Astrocyte (in vitro differentiated cells and primary cell): ENCODE measurements around the gene ARHGAP44. TPM values are rescaled to one million over a fixed set of nuclear protein-coding genes. Genes with fewer than 3 reads are reported as not detected.

Source experiments
- DNase-seq: peaks from one replicate; pipeline ENCODE4 v3.0.0-alpha.2; 2010; ENCODE audit warnings: low read depth
- FAIRE-seq: peaks from 2 replicates; lab custom pipeline; 2011; peaks lifted over from hg19 to GRCh38; lab: Jason Lieb, UNC
- H2AFZ ChIP-seq: 2 replicates; pipeline ENCODE4 v1.6.0; 2012; ENCODE audit warnings: low read depth, low read length, inconsistent platforms
- H3K27ac ChIP-seq: 2 replicates; pipeline ENCODE4 v1.5.1; 2011; ENCODE audit warnings: low read depth, low read length, inconsistent platforms
- H3K27me3 ChIP-seq: 2 replicates; pipeline ENCODE4 v1.6.0; 2011; ENCODE audit warnings: low read length, inconsistent platforms; ENCODE audit not compliant: insufficient read depth
- H3K36me3 ChIP-seq: 2 replicates; pipeline ENCODE4 v1.5.1; 2011; ENCODE audit warnings: low read length, inconsistent platforms; ENCODE audit not compliant: insufficient read depth
- H3K4me1 ChIP-seq: 2 replicates; pipeline ENCODE4 v1.5.1; 2011; ENCODE audit warnings: low read length, inconsistent platforms; ENCODE audit not compliant: insufficient read depth
- H3K4me2 ChIP-seq: 2 replicates; pipeline ENCODE4 v1.6.0; 2012; ENCODE audit warnings: low read length, inconsistent platforms
- H3K4me3 ChIP-seq: 2 replicates; pipeline ENCODE4 v1.5.1; 2011; ENCODE audit warnings: low read depth, mild to moderate bottlenecking, low read length, inconsistent platforms; ENCODE audit not compliant: insufficient read depth
- H3K79me2 ChIP-seq: 2 replicates; pipeline ENCODE4 v1.6.0; 2012; ENCODE audit warnings: mild to moderate bottlenecking, low read length, inconsistent platforms; ENCODE audit not compliant: insufficient read depth
- H3K9ac ChIP-seq: 2 replicates; pipeline ENCODE4 v1.6.0; 2012; ENCODE audit warnings: mild to moderate bottlenecking, low read length, inconsistent platforms
- H3K9me3 ChIP-seq: 2 replicates; pipeline ENCODE4 v1.5.1; 2012; ENCODE audit warnings: low read depth, mild to moderate bottlenecking, low read length, inconsistent platforms; ENCODE audit not compliant: insufficient read depth
- H4K20me1 ChIP-seq: 2 replicates; pipeline ENCODE4 v1.6.0; 2012; ENCODE audit warnings: low read length, inconsistent platforms; ENCODE audit not compliant: insufficient read depth
- H3K27ac Mint-ChIP-seq: one replicate; pipeline ENCODE4 v1.8.0; 2021; ENCODE audit warnings: mild to moderate bottlenecking, mixed read lengths; ENCODE audit not compliant: unreplicated experiment
- H3K27me3 Mint-ChIP-seq: one replicate; pipeline ENCODE4 v1.8.0; 2021; ENCODE audit warnings: low read depth, mixed read lengths; ENCODE audit not compliant: unreplicated experiment
- H3K36me3 Mint-ChIP-seq: one replicate; pipeline ENCODE4 v1.8.0; 2021; ENCODE audit warnings: low read depth, mixed read lengths; ENCODE audit not compliant: unreplicated experiment
- H3K4me1 Mint-ChIP-seq: one replicate; pipeline ENCODE4 v1.8.0; 2021; ENCODE audit warnings: low read depth, mixed read lengths; ENCODE audit not compliant: unreplicated experiment
- H3K4me3 Mint-ChIP-seq: one replicate; pipeline ENCODE4 v1.8.0; 2021; ENCODE audit warnings: mild to moderate bottlenecking, moderate library complexity, mixed read lengths; ENCODE audit not compliant: unreplicated experiment
- H3K9me3 Mint-ChIP-seq: one replicate; pipeline ENCODE4 v1.8.0; 2021; ENCODE audit warnings: mild to moderate bottlenecking, mixed read lengths; ENCODE audit not compliant: unreplicated experiment
- CTCF ChIP-seq: IDR thresholded peaks from 2 replicates; pipeline ENCODE4 v1.5.1; 2011; ENCODE audit warnings: low read depth, mild to moderate bottlenecking, inconsistent platforms, low read length, moderate library complexity; ENCODE audit not compliant: insufficient read depth
- EZH2 ChIP-seq: IDR thresholded peaks from 2 replicates; pipeline ENCODE4 v1.6.1; 2012; ENCODE audit warnings: mild to moderate bottlenecking, low read length, inconsistent platforms; ENCODE audit not compliant: insufficient read depth
- total RNA-seq: library from RNA; stranded (reverse); gene quantifications from 2 replicates; pipeline ENCODE4 v1.2.1, GENCODE V29; 2021

ARHGAP44 gene
- total RNA-seq, 1 donor from 2014 or later, result 3.0 TPM

GRCh38 chr17:13004336-13004735 is 215.0 kb downstream of the ARHGAP44 start:
- DNase-seq, result peak; percentile 27
- Histone ChIP-seq H3K27me3 (no peaks in the 10 kb centered on the region), H3K9ac (no peak overlapping the region), H3K9me3 (no peaks in the 10 kb centered on the region), H3K4me3 (no peak overlapping the region), H2AFZ (no peak overlapping the region), H3K79me2 (no peaks in the 10 kb centered on the region), H3K4me2 (no peak overlapping the region), H3K36me3 (peaks cover 47% of the 10 kb centered on the region), H4K20me1 (peaks cover 26% of the 10 kb centered on the region), H3K27ac (no peak overlapping the region), H3K4me1 (peaks cover 3% of the 10 kb centered on the region)
- Mint-ChIP-seq H3K27ac (no peak overlapping the region), H3K4me3 (no peak overlapping the region), H3K36me3 (no peaks in the 10 kb centered on the region), H3K27me3 (no peaks in the 10 kb centered on the region), H3K9me3 (no peaks in the 10 kb centered on the region), H3K4me1 (no peaks in the 10 kb centered on the region)
- TF ChIP-seq CTCF (no peak), EZH2 (no peak)
- no peak for FAIRE-seq

- H2AFZ ChIP-seq, result no peak overlapping the region
- Mint-ChIP-seq H3K4me3 (no peak overlapping the region), H3K27me3 (no peaks in the 10 kb centered on the region), H3K36me3 (peaks cover 3% of the 10 kb centered on the region), H3K27ac (no peak overlapping the region), H3K4me1 (no peaks in the 10 kb centered on the region), H3K9me3 (no peaks in the 10 kb centered on the region)
- peaks cover 26% of the 10 kb centered on the region for H4K20me1 ChIP-seq
- peaks cover 42% of the 10 kb centered on the region for H3K36me3 ChIP-seq
- H3K9me3 ChIP-seq, result no peaks in the 10 kb centered on the region
- H3K27me3 ChIP-seq, result no peaks in the 10 kb centered on the region
- H3K27ac ChIP-seq, result no peak overlapping the region
- no peak for DNase-seq
- FAIRE-seq, result no peak
- no peak for TF ChIP-seq CTCF
- no peak for TF ChIP-seq EZH2
- no peaks in the 10 kb centered on the region for H3K79me2 ChIP-seq
- peaks cover 3% of the 10 kb centered on the region for H3K4me1 ChIP-seq
- H3K4me2 ChIP-seq, result no peak overlapping the region
- H3K9ac ChIP-seq, result no peak overlapping the region
- H3K4me3 ChIP-seq, result no peak overlapping the region
These were observed 216.2 kb downstream of the ARHGAP44 start for GRCh38 chr17:13005530-13005929.

GRCh38 chr17:13008461-13008860 is 219.2 kb downstream of the ARHGAP44 start:
- DNase-seq (no peak), FAIRE-seq (no peak)
- Mint-ChIP-seq H3K27ac (no peak overlapping the region), H3K4me1 (no peaks in the 10 kb centered on the region), H3K27me3 (no peaks in the 10 kb centered on the region), H3K4me3 (no peak overlapping the region), H3K9me3 (no peaks in the 10 kb centered on the region), H3K36me3 (peaks cover 6% of the 10 kb centered on the region)
- Histone ChIP-seq H3K4me2 (no peak overlapping the region), H2AFZ (no peak overlapping the region), H3K4me3 (no peak overlapping the region), H4K20me1 (peaks cover 26% of the 10 kb centered on the region), H3K9me3 (no peaks in the 10 kb centered on the region), H3K27me3 (no peaks in the 10 kb centered on the region), H3K4me1 (no peaks in the 10 kb centered on the region), H3K36me3 (peaks cover 55% of the 10 kb centered on the region), H3K27ac (no peak overlapping the region), H3K9ac (no peak overlapping the region), H3K79me2 (no peaks in the 10 kb centered on the region)
- no peak for TF ChIP-seq CTCF
- TF ChIP-seq EZH2, result no peak
